T-cell (primary cell): Measurements from ENCODE around the gene TAOK1. TPM values are rescaled to one million over a fixed set of nuclear protein-coding genes. Genes with fewer than 3 reads are reported as not detected.

Experiments
- ATAC-seq, 4 experiments: fragments of 200-7000 bp in 3 of 4; fragments of 150-1000 bp in 1 of 4; cut with Tn5 transposase; replicated peaks in 1 of 4; 1 replicate in 3 of 4; 2 replicates in 1 of 4; pipeline ENCODE4 v1.10.0; 2021; ENCODE audit warnings: moderate library complexity in 3 of 4, mild to moderate bottlenecking in 2 of 4, moderate number of reproducible peaks in 1 of 4
- CTCF ChIA-PET, 2 donors: fragments of 300-600 bp; sonication (Branson Sonifier 250); formaldehyde crosslinking; loops; one replicate each; lab custom pipeline; 2022; ENCODE audit warnings: antibody characterized with exemption in 2 of 2; lab: Charles Lee
- POLR2A ChIA-PET, 2 donors: fragments of 300-600 bp; sonication (Branson Sonifier 250); formaldehyde crosslinking; loops; one replicate each; lab custom pipeline; 2022; ENCODE audit warnings: antibody characterized with exemption in 2 of 2; lab: Charles Lee
- DNase-seq, 35 experiments: peaks; one replicate each; pipeline versions ENCODE4 v3.0.0 to v3.0.0-alpha.2; 2013 to 2023
- H3K27ac ChIP-seq: one replicate; pipeline ENCODE4 v1.5.1; 2013; ENCODE audit warnings: low read length
- H3K27me3 ChIP-seq, 2 experiments: replicated peaks in 1 of 2; 1 replicate in 1 of 2; 2 replicates in 1 of 2; pipeline versions ENCODE4 v1.6.1 to v1.7.0; 2013; ENCODE audit warnings: low read length in 1 of 2, mixed read lengths in 1 of 2; ENCODE audit not compliant: control insufficient read depth in 2 of 2, insufficient read depth in 2 of 2; ENCODE audit errors: extremely low read depth in 1 of 2
- H3K36me3 ChIP-seq, 2 donors: 1 replicate in 1 of 2; 2 replicates in 1 of 2; pipeline versions ENCODE4 v1.6.1 to v1.7.0; 2013; ENCODE audit warnings: low read length in 1 of 2; ENCODE audit not compliant: control insufficient read depth in 2 of 2, insufficient read depth in 1 of 2; ENCODE audit errors: extremely low read depth in 1 of 2
- H3K4me1 ChIP-seq, 2 experiments: 1 replicate in 1 of 2; 2 replicates in 1 of 2; pipeline versions ENCODE4 v1.6.1 to v1.7.0; 2013; ENCODE audit warnings: low read length in 2 of 2, mixed read lengths in 1 of 2; ENCODE audit not compliant: insufficient read depth in 2 of 2, control insufficient read depth in 1 of 2; ENCODE audit errors: extremely low read depth in 1 of 2
- H3K4me3 ChIP-seq, 2 donors: 1 replicate in 1 of 2; 2 replicates in 1 of 2; pipeline versions ENCODE4 v1.5.1 to v1.7.0; 2013; ENCODE audit warnings: mild to moderate bottlenecking in 2 of 2, low read length in 1 of 2, moderate library complexity in 1 of 2; ENCODE audit not compliant: control insufficient read depth in 1 of 2; ENCODE audit errors: extremely low read depth in 1 of 2
- H3K9me3 ChIP-seq: 2 replicates; pipeline ENCODE4 v1.7.0; 2013
- H3K27ac Mint-ChIP-seq, 2 donors: one replicate each; pipeline ENCODE4 v1.8.0; 2020 to 2021; ENCODE audit warnings: mild to moderate bottlenecking in 2 of 2, mixed read lengths in 2 of 2
- H3K27me3 Mint-ChIP-seq, 2 donors: one replicate each; pipeline ENCODE4 v1.8.0; 2021 to 2022; ENCODE audit warnings: mixed read lengths in 2 of 2
- H3K36me3 Mint-ChIP-seq: one replicate; pipeline ENCODE4 v1.8.0; 2021; ENCODE audit warnings: mixed read lengths
- H3K4me1 Mint-ChIP-seq, 3 donors: one replicate each; pipeline ENCODE4 v1.8.0; 2020 to 2022; ENCODE audit warnings: mixed read lengths in 3 of 3, mild to moderate bottlenecking in 1 of 3
- H3K4me3 Mint-ChIP-seq, 3 donors: one replicate each; pipeline ENCODE4 v1.8.0; 2020 to 2022; ENCODE audit warnings: mild to moderate bottlenecking in 3 of 3, mixed read lengths in 3 of 3, moderate library complexity in 3 of 3
- H3K9me3 Mint-ChIP-seq, 3 donors: one replicate each; pipeline ENCODE4 v1.8.0; 2020 to 2022; ENCODE audit warnings: mixed read lengths in 3 of 3
- WGBS: methylation state at CpG from one replicate; pipeline ENCODE4 v1.1.5; 2013; ENCODE audit warnings: missing lambda C conversion rate; ENCODE audit not compliant: insufficient coverage; 5-methylcytosine and 5-hydroxymethylcytosine counted together
- total RNA-seq, 35 experiments: library from RNA in 6 of 35; stranded (reverse) in 6 of 35; fragments of 120-200 nt in 1 of 35; gene quantifications; one replicate each; pipeline versions ENCODE4 v1.2.1 to v1.2.4 and lab custom pipeline; 2013 to 2026

Gene TAOK1
- total RNA-seq, 5 donors from 2014 or later (not counting 1 experiment from before 2014, with no cell fraction given): 57.7 to 63.4 (median 61.7) TPM

- H3K4me3 Mint-ChIP-seq: no peak overlapping the region
- peaks cover 0 to 7% (median 6%) of the 10 kb centered on the region in 3 donors for H3K4me1 Mint-ChIP-seq
- Histone ChIP-seq H3K36me3 (no peaks in the 10 kb centered on the region), H3K4me3 (no peak overlapping the region), H3K27me3 (peaks cover 0 to 21% of the 10 kb centered on the region in 2 experiments), H3K4me1 (peaks cover 5 to 17% of the 10 kb centered on the region in 2 experiments), H3K27ac (no peak overlapping the region), H3K9me3 (no peaks in the 10 kb centered on the region)
- no peaks in the 10 kb centered on the region for H3K36me3 Mint-ChIP-seq
- DNase-seq: no peak
- CTCF ChIA-PET: interaction anchor here (0.6 kb wide), 2 partner anchors 19 to 74 kb away, joined by 3 to 8 read pairs; no protein-coding TSS in a partner anchor
- POLR2A ChIA-PET: no interaction called here
- H3K27me3 Mint-ChIP-seq: no peaks in the 10 kb centered on the region
- no peaks in the 10 kb centered on the region for H3K9me3 Mint-ChIP-seq
- H3K27ac Mint-ChIP-seq: no peak overlapping the region
- WGBS: 90% methylated on average over 5 of the region's 13 CpGs
- ATAC-seq: no peak
Measured at GRCh38 chr17:29597361-29598172, 207.4 kb downstream of the TAOK1 start.

Other genes starting within 250 kb of the TAOK1 start
- gene MYO18A, start 210.0 kb upstream of the TAOK1 start, total RNA-seq: 100 to 1,000 TPM; 119 to 151 (median 145) TPM
- not detected for gene CRYBA1, start 143.5 kb upstream of the TAOK1 start, total RNA-seq
- 10 to 100 TPM; 60.7 to 76.2 (median 66.4) TPM for gene NUFIP2, start 96.2 kb upstream of the TAOK1 start, total RNA-seq
- gene ABHD15, start 176.7 kb downstream of the TAOK1 start, total RNA-seq: 10 to 100 TPM in 4 of 5 donors, 1 to 10 TPM in 1; 7.9 to 23.1 (median 16.5) TPM
- 100 to 1,000 TPM in 3 of 5 donors, 10 to 100 TPM in 2; 56.0 to 166 (median 128) TPM for gene TP53I13, start 178.3 kb downstream of the TAOK1 start, total RNA-seq
- gene GIT1, start 199.3 kb downstream of the TAOK1 start, total RNA-seq: 10 to 100 TPM; 36.7 to 86.4 (median 71.8) TPM
- 1 to 10 TPM; 1.7 to 6.4 (median 4.1) TPM for gene ANKRD13B, start 202.8 kb downstream of the TAOK1 start, total RNA-seq
- 1 to 10 TPM; 2.4 to 4.1 (median 3.6) TPM for gene CORO6, start 232.5 kb downstream of the TAOK1 start, total RNA-seq